ENCODE results near the gene ASIC2. TPM values are rescaled to one million over a fixed set of nuclear protein-coding genes. Genes with fewer than 3 reads are reported as not detected.

Gene ASIC2
- total RNA-seq, 1 donor from 2014 or later: 0.23 TPM

DNA sequence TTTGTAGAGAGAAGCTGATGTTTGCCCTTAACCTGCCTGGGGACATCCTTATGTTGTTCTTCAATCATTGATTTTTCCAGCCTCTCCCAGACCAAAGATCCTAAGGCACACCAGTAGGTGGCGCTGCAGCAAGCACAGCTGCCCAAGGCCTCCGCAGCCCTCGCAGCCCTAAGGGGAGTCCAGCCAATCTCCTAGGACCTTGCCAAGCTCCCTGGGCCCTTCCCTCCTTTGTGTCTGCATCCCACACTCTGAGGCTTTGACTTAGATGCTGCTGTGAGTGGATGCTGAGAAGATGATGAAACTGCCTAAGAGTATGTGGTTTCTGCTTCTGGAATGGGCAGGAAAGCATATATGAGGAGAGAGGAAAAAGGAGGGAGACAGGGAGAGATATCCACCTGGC lies 254.4 kb downstream of the ASIC2 start:
- no peak for DNase-seq (ENCODE audit: low read depth)
- TF ChIP-seq, protein P1, sequence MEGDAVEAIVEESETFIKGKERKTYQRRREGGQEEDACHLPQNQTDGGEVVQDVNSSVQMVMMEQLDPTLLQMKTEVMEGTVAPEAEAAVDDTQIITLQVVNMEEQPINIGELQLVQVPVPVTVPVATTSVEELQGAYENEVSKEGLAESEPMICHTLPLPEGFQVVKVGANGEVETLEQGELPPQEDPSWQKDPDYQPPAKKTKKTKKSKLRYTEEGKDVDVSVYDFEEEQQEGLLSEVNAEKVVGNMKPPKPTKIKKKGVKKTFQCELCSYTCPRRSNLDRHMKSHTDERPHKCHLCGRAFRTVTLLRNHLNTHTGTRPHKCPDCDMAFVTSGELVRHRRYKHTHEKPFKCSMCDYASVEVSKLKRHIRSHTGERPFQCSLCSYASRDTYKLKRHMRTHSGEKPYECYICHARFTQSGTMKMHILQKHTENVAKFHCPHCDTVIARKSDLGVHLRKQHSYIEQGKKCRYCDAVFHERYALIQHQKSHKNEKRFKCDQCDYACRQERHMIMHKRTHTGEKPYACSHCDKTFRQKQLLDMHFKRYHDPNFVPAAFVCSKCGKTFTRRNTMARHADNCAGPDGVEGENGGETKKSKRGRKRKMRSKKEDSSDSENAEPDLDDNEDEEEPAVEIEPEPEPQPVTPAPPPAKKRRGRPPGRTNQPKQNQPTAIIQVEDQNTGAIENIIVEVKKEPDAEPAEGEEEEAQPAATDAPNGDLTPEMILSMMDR (conservative IDR thresholded peaks at IDR 0.05; ENCODE audit: low read depth, low read length): peak; percentile 97
- H3K4me3 ChIP-seq (ENCODE audit: low read depth, low read length): no peak overlapping the region

DNA sequence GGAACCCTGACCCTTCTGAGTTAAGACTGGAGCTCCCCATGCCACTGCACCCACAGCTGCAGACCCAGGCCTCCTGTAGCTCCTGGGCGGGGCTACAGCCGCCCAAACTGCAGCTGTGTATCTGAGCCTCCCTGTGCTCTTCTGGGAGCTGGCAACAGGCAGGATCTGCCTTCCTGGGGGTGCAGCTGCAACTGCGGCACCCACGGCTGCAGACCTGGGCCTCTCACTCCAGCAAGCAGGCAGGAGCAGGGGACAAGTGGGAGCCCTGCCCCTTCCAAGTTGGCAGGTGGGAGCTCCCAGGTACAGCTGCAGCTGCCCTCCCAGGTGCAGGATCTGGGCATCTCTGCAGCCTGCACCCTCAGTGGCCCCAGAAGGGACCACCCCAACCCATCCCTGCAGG lies 259.9 kb downstream of the ASIC2 start:
- DNase-seq (ENCODE audit: low read depth): no peak
- TF ChIP-seq, protein P1 (conservative IDR thresholded peaks at IDR 0.05; ENCODE audit: low read depth, low read length): no peak
- no peak overlapping the region for H3K4me3 ChIP-seq (ENCODE audit: low read depth, low read length)

DNA sequence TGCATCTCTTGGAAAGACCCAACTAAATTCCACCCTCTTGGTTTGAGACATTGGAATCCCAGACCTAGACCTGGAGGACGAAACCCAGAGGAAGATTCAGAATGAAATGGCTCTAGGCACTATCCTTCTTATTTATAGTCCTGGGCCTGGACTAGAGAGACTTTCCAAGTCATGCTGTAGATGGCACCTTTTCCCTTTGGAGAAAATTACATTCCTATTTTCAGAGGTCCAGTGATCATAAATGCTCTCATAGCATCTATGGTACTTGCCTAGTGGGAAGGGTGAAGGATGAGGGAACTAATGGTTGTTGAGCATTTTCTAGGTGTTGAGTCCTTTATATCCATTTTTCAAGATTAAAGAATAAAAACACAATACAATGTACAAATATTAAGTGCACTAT lies 264.3 kb downstream of the ASIC2 start:
- DNase-seq (ENCODE audit: low read depth): no peak
- H3K4me3 ChIP-seq (ENCODE audit: low read depth, low read length): no peak overlapping the region
- TF ChIP-seq, protein P1 (conservative IDR thresholded peaks at IDR 0.05; ENCODE audit: low read depth, low read length): peak; percentile 40

DNA sequence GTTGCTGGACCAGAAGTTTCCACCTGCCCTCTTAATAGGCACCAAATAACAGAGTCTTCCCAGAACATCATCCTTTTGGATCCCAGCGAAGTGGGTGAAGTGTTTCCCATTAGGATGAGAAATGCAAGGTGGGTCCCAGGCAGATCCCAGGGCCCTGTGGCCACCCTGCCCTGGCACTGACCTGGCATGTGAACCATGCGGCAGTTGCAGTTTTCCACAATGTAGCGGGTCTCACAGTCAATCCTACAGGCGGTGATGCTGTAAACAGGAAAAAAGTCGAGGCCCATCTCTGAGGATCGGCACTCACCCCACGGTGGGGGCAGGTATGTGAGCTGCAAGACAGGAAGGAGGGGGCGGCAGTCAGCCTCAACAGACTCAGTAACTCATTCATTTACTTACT lies 265.0 kb downstream of the ASIC2 start:
- TF ChIP-seq, protein P1 (conservative IDR thresholded peaks at IDR 0.05; ENCODE audit: low read depth, low read length): no peak
- no peak for DNase-seq (ENCODE audit: low read depth)
- H3K4me3 ChIP-seq (ENCODE audit: low read depth, low read length): no peak overlapping the region

DNA sequence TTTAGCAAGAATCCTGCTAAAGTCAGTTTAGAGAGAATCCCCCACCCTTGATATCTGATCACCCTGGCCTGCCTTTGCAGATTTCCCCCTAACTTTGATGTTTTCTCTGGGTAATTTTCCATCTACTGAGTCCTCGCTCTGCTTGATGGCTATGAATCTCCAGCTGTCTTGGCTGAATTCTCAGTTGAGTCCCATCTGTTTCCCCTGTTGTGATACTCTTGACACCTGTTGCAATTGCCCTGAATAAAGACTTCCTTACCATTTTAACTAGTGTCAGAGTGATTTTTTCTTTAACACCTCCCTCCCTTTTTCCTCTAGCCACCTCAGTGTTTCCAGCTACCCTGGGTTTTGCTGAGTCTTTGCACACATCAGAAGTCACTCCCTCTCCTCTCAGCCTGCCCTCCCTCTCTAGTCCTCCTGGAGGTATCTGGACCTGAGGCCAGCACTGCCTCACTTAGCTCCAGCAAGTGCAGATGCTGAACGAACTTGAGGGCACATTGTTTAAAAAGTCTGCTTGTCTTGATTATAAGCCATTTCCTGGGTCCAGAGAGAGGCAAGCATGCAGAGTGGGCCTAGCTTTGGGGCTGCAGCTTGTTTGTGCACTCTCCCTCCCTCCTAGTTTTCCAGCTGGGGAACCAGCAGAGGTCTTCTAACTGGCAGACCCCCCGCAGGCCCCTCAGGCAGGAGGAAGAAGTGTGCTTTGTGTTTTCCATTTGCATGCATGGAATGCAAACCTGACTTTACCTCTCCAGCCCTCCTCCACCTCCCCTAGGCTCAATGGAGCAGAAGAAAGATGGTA lies 268.2 kb downstream of the ASIC2 start:
- H3K4me3 ChIP-seq (ENCODE audit: low read depth, low read length): no peak overlapping the region
- TF ChIP-seq, protein P1 (conservative IDR thresholded peaks at IDR 0.05; ENCODE audit: low read depth, low read length): no peak
- DNase-seq (ENCODE audit: low read depth): no peak

DNA sequence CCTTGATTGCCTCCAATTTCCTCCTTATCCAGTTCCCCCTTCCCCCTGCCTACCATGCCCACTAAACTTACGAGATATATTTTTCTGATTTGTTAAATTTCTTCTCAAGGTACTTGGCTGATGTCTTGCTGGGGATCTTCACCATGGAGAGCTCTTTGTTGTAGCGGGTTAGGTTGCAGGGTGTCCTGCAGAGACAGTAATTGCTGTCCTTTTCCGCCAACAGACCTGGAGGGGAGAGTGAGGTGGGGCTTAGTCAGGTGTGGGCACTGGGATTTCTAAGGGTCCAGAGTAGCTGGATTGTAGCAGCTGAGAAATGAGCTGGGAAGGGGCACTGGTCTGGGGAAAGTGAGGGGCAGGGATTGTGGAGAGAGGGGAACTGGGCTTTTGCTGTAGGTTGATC lies 269.3 kb downstream of the ASIC2 start:
- no peak overlapping the region for H3K4me3 ChIP-seq (ENCODE audit: low read depth, low read length)
- DNase-seq (ENCODE audit: low read depth): no peak
- TF ChIP-seq, protein P1 (conservative IDR thresholded peaks at IDR 0.05; ENCODE audit: low read depth, low read length): no peak
